IPS-11a (cell line): ENCODE data around the gene COPS7A.
A peak's percentile ranks its signal among the peaks of the same experiment; 100 is the strongest.

Experiments used
- H3K4me3 ChIP-seq: one replicate; pipeline ENCODE4 v1.5.1; 2013; ENCODE audit warnings: low read depth, low read length, control low read depth

COPS7A gene, protein sequence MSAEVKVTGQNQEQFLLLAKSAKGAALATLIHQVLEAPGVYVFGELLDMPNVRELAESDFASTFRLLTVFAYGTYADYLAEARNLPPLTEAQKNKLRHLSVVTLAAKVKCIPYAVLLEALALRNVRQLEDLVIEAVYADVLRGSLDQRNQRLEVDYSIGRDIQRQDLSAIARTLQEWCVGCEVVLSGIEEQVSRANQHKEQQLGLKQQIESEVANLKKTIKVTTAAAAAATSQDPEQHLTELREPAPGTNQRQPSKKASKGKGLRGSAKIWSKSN

GRCh38 chr12:6723607-6724408, at the start of gene COPS7A:
Gene COPS7A (plus strand): TSS chr12:6724046. CDS start chr12:6724657, 611 bp downstream.
- peak within 1 kb of the TSS; percentile 54 for H3K4me3 ChIP-seq

- H3K4me3 ChIP-seq, result no peak overlapping the region
Measured at GRCh38 chr12:6676962-6677361, 46.9 kb upstream of the COPS7A start.

DNA sequence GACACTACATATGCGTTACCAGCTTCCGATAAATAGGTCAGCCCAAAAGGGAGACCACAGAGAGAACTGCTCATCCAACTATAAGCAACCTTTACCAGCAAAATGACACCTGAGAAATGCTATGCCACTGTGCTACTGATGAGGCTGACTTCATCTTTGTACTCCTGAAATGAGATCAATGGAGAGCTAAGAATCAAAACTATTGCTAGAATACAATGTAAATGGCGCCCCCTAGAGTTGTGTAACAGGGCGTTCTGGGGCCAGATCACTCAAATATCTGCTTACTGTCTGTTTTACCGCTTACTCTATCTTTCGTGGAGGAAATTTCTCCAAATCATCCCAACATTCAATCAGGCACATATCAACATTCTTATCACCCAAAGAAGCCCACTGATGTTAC, 39.2 kb upstream of the COPS7A start:
- no peak overlapping the region for H3K4me3 ChIP-seq

GRCh38 chr12:6685814-6686213, 38.0 kb upstream of the COPS7A start:
- H3K4me3 ChIP-seq, result no peak overlapping the region

DNA sequence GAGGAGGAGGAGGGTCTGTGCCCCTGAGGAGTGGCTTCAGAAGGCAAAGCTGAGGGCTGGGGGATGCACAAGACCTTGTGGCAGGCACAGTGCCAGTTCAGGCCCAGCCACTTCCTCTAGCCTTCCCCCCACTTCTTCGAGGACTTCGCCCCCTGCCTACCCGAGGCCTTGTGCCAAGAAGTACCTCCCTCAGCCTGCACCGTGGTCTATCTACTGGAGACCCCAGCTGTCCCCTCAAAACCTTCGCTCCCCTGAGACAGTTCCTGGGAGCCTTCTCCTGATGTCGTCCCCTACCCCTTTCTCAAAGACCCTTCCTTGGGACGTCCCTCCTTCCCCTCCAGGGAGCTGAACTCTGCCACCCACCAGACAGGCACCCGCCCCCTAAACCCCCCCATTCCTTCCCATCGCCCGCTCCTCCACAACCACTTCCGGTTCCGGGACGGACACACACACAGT, 35.3 kb upstream of the COPS7A start:
- H3K4me3 ChIP-seq, result peak overlapping the region; percentile 96

DNA sequence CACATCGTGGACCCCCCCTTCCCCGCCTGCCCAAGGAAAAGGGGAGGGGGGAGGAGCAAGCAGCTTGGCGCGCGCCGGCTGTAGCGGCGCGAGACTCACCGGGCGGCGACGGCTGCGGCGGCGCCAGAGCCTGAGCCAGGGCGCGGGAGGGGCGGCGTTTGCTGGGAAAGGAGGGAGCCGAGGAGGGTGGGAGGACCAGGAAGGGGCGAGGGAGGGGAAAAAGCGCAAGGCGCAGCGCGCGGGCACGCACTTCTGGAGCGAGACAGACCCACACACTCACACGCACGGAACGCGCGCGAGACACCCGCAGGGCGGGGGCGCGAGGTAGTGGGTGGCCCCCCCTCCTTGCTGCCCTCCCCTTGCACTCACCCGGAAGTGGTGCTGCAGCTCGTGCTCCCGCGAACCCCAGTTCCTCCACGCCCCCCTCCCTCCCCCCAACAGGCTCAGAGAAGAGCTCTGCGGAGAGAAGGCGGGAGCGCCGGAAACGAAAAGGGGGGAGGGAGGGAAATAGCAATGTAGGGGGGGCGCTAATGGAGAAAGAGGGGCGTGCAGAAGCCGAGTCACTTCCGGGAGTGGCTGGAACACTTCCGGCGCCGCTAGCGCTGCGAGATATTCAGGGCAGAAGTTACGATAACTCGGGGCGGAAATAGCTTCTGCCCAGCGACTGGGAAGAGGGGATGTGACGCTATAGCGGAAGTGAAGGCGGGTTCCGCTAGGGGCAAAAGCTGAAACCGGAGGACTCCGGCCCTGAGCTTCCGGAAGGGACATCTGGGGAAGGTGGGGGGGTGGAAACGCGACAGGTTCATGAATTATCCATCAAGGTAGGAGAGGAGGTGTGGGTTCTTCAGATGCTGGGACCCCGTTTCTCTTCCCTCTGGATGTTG, 34.6 kb upstream of the COPS7A start, which contains the start of gene ZNF384:
Gene ZNF384, minus strand, starts transcription at position 377 of the 884 bp plus-strand sequence. CDS start 9,855 bp downstream, outside the sequence.
- peak within 1 kb of the TSS; percentile 96 for H3K4me3 ChIP-seq

GRCh38 chr12:6691473-6691872, 32.4 kb upstream of the COPS7A start:
- no peak overlapping the region for H3K4me3 ChIP-seq

DNA sequence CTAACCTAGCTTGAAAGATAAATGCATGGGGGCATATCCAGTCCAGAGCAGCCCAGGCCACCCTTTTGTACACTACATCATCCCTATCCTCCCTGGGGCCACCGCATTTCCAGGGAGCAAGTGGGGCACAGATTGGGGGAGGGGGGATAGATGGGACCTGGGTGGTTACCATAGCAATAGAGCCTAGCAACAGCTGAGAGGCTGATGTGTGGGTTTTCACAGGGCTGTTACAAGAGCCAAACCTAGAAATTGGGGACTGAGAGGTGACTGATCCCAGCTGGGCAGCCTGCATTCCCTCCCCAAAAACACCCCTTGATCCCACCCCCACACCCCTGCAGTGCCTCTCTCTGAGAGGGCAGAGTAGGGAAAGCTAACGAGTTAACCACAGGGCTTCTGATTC, 31.0 kb upstream of the COPS7A start:
- no peak overlapping the region for H3K4me3 ChIP-seq

DNA sequence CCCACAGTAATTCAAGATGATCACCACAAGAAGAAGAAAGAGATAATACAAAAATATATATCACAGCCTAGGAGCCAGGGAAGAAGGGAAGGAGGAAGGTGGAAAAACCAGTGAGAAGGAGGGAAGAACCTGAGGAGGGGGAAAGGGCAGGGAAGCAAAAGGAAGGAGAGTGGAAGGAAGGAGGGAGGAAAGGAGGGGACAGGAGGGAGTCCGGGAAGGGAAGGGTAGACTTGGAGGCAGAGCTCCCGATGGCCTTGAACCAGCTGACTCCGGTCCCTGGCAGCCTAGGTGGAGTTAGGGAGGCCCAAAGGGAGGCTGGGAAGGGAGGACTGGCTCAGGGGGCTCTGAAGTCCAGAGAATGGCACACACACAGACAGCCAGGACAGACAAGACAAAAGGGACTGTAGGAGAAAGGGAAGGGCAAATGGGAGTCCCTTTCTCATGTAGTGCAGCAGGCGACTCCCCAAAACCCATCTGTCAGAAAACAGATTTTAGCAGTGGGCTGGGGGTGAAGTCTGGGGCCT, 30.0 kb upstream of the COPS7A start:
- no peak overlapping the region for H3K4me3 ChIP-seq

- no peak overlapping the region for H3K4me3 ChIP-seq
Measured at GRCh38 chr12:6694701-6695100, 29.1 kb upstream of the COPS7A start.

- no peak overlapping the region for H3K4me3 ChIP-seq
Measured at GRCh38 chr12:6695313-6696045, 28.4 kb upstream of the COPS7A start.

DNA sequence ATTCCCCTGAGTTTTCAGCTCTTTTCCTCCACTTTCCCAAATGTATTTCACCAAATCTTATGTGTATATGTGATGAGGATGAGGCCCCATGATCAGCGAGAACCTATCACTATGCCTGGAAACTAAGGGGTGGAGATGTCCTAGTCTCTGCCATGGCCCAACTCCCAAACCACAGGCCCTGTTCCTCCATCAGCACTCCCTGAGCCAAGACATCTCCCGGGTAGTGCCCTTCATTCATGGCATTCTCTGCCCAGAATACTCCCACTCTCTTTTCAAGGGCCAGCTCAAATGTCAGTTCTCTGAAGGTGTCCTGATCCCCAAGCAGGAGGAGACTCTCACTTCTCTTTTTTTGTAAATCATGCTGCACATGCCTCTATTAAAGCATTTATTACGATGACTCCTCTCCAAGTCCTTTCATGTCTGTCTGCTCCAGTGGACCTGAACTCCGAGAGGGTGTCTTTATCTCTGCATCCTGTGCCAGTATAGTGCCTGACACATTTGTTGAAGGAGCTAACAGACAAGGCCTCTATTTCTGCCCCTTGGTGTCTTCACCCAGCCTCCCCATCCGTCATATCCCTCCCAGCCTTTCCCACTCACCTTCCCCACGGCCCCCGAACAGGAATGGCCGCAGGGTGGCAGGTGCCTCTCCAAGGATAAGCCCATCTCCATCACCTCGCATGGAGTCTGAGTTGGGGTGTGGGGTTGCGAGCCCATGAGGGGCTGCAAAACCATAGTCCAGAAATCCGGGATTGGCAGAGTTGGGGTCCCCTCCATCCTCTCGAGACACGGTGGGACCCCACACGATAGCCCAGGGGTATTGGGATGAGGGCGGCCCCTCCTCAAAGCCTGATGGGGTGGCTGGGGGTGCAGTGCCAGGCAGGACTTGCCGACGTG, 26.9 kb upstream of the COPS7A start:
- no peak overlapping the region for H3K4me3 ChIP-seq

DNA sequence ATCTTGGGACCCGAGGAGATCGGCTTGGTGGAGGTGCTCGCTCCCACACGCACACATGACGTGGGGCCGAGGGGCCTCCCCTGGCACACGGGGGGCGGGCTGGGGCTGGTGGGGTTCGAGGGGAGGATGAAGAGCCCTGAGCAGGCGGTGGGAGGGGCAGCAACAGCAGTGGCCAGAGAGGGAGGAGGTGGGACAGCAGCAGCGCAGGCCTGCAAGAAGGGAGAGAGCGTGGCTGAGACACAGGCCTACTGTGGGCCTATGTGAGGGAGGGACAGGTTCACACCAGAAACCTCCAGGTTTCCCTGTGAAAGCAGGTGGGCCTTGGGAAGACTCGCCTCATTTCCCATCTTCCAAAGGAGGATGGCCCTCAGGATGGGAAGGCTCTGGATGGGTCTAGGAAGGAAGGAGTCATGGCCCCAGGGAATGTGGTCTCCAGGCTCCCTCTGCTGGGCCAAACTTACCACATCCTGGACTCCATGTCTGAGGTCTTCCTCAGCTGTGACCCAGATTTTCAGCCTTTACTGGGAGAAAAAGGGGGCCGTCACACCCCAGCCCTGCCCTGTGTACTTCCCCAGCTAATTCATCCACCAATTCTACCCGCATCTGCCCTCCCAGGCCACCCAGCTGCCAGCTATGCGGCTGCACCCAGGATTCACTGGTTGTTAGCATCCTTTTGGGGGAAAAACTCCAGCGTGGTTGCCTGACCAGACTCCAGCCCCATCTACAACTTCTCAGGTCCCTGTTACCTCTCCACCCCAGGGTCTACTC, 26.1 kb upstream of the COPS7A start:
- no peak overlapping the region for H3K4me3 ChIP-seq

DNA sequence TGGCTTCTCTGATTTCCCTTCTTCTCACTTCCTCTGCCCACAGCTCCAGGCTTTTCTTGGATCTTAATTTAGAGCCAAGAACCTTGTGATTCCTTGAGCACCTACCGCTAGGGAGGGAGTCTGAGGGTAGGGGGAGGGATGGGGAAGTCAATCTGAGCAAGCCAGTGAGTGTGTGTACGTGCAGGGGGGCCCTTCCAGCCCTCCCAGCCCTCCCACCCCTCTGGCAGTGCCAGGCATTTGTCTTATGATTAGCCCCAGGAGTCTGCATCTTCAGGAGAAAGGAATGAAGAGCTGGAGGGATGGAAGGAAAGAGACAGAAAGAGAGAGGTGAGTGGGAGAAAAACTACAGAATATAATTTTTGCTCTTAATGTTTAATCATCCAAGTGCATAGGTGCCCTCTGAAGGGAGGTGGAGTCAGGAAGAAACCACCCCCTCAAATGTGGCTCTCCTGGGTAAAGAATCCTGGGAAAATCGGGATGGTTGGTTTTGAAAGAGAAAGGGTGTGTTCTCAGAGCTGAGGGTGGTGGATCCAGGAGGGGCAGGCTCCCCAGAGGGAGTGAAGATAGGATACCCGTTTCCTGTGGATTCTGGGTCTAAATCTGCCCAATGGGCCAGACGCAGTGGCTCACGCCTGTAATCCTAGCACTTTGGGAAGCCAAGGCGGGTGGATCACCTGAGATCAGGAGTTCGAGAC, 25.3 kb upstream of the COPS7A start:
- H3K4me3 ChIP-seq, result no peak overlapping the region

- peak overlapping the region; percentile 78 for H3K4me3 ChIP-seq
Measured at GRCh38 chr12:6699259-6699988, 24.4 kb upstream of the COPS7A start.

DNA sequence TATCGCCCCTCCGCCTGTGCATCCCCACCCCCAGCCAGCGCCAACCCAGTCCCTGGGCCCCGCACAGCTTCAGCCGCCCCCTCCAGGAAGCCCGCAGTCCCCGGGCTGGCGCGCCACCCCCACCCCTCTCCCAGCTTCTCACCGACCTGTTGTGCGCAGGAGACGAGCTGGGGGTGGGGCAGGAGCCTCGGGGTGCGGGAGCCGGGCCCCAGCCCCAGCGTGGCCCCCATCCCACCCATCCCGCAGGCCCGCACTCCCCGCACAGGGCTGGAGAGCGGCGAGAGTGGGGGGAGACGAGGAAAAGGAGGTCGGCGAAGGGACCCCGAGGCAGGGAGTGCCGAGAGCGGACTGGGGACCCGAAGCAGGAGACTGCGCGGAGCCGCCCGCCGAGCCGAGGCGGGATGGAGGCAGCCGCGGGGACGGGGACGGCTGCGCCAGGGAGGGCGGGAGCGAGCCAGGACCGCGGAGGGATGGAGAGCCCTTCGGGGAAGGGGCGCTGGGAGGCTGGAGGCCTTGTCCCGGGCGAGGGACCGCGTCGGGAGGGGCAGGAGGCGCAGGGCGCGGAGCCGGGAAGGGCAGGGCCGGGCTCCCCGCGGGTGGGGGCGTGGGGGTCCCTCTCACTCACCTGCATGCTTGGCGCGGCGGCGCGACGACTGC, 23.7 kb upstream of the COPS7A start:
- H3K4me3 ChIP-seq, result peak overlapping the region; percentile 78

GRCh38 chr12:6700646-6701051, 23.2 kb upstream of the COPS7A start, which contains the start of gene PIANP:
Gene PIANP (minus strand): TSS chr12:6700815. CDS start chr12:6698061, 2,754 bp downstream.
- peak within 1 kb of the TSS; percentile 78 for H3K4me3 ChIP-seq
